GM21447 (cell line): ENCODE measurements around the gene CDC25B.
"Not testable (repeated sequence)": the region's sequence is repeated elsewhere in the genome, so short reads cannot be mapped to it uniquely, and the experiment has no call there.

Source experiments
- ATAC-seq: cut with Tn5 transposase; IDR thresholded peaks from one replicate; pipeline ENCODE4 v1.9.1; 2021; ENCODE audit not compliant: unreplicated experiment

Gene CDC25B

DNA sequence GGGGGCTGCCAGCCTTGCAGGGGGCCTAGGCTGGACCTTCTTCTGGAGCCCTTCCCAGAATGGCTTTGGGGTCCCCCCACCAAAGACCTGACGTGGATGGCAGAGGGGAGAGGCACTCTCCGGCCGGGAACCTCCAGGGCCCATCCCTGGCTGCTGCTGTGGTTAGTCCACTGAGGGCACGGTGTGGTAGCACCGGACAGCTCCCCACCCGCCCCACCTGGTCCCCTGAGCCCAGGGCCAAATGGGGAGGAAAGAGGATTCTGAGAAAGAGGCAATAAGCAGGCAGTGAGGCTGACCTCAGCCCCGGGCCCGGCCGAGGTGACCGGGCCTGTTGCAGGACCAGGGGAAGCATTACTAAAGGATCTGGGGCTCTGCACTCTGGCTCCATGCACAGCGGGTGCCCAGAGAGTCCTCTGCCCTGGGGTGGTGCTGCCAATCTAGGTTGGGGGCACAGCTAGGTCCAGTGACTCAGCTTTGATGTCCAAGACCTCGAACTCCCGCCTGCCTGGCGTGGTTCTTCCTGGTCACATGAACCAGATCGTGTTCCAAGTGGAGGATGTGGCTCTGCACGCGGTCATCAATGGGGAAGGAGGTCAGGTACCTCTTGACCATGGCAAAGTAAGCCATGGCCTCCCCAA, 11.8 kb upstream of the CDC25B start:
- no peak for ATAC-seq

DNA sequence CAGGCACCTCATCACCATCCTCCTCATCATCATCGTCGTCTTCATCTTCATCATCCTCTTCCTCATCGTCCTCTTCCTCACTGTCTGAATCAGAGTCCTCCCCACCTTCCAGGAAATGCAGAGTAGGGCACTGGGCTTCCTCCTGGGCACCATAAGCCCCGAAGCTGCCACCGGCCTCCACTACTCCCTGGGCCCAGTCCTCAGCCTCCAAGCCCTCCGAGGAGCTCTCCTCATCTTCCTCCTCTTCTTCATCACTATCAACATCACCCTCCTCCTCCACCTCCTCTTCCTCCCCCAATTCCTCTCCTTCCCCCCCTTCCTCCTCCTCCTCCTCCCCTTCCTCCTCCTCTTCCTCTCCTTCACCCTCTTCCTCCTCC, 11.3 kb upstream of the CDC25B start:
- no peak for ATAC-seq

- ATAC-seq: no peak
Measured at GRCh38 chr20:3785240-3786125, 10.6 kb upstream of the CDC25B start.

- ATAC-seq: peak; percentile 27
Measured at GRCh38 chr20:3786126-3786484, 10.0 kb upstream of the CDC25B start.

GRCh38 chr20:3786665-3787323, 9.3 kb upstream of the CDC25B start, which contains the start of gene CENPB:
Gene CENPB (minus strand): TSS chr20:3786740. CDS start chr20:3786483, 257 bp downstream.
- ATAC-seq: peak; percentile 62

- no peak for ATAC-seq
Measured at GRCh38 chr20:3787324-3788014, 8.6 kb upstream of the CDC25B start.

DNA sequence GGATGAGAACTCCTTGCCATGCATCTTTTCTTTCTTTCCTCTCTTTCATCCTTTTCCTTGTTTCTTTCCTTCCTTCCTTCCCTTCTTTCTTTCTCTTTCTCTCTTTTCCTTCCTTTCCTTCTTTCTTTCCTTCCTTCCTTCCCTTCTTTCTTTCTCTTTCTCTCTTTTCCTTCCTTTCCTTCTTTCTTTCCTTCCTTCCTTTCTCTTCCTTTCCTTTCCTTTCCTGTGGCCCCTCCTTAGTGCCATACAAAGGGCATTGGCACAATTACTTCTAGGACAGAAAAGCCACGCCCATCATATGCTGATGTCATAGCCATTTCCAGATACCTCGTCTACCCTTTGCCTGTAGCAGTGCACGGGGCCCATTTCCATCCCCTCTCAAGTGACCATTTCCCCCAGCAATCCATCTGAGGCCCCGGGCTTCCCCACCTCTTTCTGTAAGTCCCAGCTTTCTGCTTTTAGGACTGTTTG, 7.4 kb upstream of the CDC25B start:
- no peak for ATAC-seq

DNA sequence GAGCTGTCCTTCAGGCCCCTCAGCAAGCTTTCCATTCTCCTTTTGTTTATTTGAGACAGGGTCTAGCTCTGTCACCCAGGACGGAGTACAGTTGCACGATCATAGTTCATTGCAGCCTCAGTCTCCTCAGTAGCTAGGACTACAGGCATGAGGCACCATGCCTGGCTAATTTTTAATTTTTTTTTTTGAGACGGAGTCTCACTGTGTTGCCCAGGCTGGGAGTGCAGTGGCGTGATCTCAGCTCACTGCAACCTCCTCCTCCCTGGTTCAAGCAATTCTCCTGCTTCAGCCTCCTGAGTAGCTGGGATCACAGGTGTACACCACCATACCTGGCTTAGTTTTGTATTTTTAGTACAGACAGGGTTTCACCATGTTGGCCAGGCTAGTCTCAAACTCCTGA, 6.9 kb upstream of the CDC25B start:
- ATAC-seq: not testable (repeated sequence)

DNA sequence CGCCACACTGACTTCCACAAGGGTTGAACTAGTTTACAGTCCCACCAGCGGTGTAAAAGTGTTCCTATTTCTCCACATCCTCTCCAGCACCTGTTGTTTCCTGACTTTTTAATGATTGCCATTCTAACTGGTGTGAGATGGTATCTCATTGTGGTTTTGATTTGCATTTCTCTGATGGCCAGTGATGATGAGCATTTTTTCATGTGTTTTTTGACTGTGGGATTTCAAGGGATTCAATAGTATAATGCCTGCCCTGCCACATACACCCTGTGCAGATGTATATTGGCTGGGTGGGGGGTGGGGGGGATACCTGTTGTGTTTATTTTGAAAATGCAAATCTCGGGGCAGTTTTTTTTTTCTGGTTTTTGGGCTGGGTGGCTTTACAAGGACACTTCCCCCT, 1.9 kb upstream of the CDC25B start:
- not testable (repeated sequence) for ATAC-seq

DNA sequence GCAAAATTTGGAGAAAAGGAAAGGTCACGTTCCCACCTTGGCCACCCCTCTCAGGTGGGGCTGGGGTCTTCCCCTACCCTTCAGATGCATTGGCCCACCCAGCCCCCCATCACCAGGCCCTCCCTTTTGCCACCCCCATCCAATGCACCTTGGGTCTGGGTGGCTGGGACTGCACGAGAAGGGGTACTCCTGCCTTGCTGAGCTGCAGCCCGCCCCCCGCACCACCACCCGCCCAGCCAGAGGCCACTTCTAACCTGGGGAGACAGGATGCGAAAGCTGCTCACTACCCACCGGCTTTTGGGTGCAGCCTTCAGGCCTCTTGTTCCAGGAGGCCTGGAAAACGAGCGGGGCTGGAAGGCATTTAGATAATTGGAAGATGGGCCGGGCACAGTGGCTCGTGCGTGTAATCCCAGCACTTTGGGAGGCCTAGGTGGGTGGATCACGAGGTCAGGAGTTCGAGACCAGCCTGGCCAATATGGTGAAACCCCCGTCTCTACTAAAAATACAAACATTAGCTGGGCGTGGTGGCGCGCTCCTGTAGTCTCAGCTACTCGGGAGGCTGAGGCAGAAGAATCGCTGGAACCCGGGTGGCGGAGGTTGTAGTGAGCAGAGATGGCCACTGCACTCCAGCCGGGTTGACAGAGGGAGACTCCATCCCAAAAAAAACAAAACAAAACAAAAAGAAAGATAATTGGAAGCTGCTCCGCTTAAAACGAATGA, 1.2 kb upstream of the CDC25B start:
- no peak for ATAC-seq

GRCh38 chr20:3796477-3797225, 541 bp downstream of the CDC25B start:
- no peak for ATAC-seq

DNA sequence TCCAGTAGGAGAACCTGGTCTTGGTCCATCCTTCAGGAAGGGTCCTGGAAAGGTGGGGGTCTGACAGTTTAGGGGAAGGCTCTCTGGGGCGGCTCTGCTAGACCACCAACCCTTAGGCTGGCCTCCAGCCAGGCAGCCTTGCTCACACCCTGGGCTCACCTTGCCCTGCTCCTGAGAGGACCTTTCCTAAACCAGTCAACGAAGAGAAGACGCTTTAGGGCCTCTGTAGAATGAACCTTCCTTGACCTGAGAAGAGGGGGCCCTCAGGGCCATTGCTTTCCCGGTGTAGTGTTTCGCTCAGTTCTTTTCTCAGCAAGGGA, 1.1 kb downstream of the CDC25B start:
- ATAC-seq: no peak

DNA sequence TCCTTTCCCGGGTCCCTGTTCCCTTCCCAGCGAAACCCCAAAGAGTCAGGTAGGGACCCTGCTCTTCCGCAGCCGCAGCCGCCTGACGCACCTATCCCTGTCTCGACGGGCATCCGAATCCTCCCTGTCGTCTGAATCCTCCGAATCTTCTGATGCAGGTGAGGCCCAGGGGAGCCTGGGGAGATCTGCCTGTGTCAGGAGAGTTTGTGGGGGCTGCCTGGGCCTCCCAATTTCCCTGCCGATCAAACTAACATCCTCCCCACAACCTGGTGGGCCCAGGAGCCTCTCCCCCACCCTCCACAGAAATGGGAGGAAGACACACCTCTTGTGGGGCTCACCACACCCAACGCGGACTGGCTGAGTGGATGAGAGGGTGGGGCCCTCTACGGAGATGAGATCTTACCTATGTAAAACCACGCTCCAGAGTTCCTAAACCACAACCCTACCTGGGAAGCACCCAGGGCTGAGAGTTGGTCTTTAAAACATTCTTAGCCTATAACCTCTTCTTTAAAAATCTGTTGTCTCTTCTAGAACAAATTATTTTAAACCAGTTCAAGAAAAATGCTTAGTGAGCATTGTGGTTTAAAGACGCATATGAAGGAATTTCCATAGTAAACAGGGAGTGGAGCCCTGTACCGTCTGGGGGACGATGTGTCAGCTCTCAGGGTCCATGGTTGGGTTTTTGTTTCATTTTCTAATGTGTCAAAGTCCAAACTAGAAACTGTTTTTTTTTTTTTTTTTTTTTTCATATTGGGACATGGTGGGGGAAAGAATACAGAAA, 1.7 kb downstream of the CDC25B start:
- no peak for ATAC-seq

DNA sequence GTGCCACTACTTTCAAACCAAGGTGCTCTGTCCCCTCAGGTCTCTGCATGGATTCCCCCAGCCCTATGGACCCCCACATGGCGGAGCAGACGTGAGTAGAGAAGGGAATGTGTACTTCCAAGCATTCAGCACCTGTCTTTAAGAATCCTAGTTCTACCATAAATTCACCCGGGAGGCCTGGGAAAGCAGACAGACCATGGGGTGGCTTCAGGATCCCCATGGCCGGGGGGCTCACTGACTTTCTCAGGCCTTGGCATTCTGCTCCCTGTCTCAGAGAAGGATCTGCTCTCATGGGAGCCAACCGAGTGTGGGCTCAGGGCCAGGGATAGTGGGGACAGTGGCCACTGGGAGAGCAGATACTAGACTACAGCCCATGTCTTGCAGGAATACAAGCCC, 2.3 kb downstream of the CDC25B start:
- ATAC-seq: no peak

DNA sequence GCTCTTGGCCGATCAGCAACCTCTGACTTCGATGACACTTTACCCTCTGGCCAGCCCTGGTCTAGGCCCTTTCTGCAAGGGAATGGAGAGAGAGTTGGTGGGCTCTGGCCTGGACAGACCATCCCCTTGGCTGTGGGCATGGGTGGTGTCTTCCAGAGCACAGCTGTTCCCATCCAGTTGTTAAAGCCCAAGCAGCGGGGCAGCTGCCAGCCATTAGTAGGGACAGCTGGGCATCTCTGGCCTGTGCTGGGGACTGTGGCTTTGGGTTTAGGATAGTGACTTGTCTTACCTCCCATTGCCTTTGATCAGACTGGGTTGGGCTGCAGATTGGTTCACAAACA, 2.8 kb downstream of the CDC25B start:
- ATAC-seq: no peak

DNA sequence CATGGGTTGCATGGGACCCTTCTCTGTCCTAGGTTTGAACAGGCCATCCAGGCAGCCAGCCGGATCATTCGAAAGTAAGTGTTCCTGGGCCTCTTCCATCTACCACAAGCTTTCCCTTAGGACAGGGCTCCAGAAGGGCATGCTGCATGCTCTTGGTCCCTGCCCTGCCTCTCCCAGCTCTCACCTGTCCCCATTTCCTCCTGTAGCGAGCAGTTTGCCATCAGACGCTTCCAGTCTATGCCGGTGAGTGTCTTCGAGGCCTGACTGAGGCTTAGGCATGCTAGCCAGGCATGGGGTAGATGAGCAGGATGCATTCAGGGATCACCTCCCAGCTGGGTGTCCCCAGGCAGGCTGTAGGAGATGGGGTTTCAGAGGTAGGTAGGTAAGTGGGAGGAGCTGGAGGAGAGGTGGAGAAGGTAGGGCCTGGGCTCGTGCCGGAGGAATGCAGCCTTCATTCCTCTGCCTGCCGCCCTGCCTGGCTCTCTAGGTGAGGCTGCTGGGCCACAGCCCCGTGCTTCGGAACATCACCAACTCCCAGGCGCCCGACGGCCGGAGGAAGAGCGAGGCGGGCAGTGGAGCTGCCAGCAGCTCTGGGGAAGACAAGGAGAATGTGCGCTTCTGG, 4.3 kb downstream of the CDC25B start:
- no peak for ATAC-seq

- ATAC-seq: no peak
Measured at GRCh38 chr20:3800878-3801260, 4.8 kb downstream of the CDC25B start.

- no peak for ATAC-seq
Measured at GRCh38 chr20:3801299-3801698, 5.2 kb downstream of the CDC25B start.

GRCh38 chr20:3801846-3802245, 5.7 kb downstream of the CDC25B start:
- no peak for ATAC-seq
